ENCODE measurements around the gene AFF3.
"Not testable (repeated sequence)": the region's sequence is repeated elsewhere in the genome, so short reads cannot be mapped to it uniquely, and the experiment has no call there.

Gene AFF3

DNA sequence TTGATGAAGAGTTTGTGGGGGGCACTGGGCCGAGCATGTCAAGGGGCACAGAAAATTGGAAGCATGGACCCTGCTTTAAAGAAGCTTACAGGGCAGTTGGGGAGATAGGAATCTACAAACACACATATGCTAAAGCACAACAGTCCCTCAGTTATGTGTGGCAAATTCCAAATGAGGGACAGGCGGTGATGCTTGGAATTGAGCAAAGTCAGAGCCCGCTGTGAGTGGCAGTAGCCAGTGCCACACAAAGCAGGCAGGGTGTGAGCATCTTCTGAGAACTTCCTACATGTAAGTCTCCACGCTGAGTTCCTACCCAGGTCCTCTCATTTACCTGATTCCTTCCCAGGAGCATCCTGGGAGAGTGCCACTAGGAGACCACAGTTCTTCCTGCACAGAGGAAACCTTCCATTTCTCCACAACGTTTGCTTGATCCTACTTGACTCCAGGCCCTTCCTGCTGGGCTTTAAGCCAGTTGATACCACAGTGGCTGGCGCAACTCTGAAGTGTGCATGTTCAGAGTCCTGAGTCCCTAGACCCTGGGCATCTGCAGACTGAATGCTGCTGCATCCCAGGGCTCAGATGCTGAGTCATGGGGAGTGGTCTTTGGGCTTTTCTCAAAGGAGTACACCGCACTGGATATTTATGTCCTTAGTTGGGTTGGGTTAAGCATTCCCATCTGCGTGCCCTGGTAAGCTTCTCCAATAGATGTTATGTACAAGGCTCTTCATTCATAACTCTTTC is 365.3 kb downstream of the AFF3 start:
- no peak for DNase-seq

DNA sequence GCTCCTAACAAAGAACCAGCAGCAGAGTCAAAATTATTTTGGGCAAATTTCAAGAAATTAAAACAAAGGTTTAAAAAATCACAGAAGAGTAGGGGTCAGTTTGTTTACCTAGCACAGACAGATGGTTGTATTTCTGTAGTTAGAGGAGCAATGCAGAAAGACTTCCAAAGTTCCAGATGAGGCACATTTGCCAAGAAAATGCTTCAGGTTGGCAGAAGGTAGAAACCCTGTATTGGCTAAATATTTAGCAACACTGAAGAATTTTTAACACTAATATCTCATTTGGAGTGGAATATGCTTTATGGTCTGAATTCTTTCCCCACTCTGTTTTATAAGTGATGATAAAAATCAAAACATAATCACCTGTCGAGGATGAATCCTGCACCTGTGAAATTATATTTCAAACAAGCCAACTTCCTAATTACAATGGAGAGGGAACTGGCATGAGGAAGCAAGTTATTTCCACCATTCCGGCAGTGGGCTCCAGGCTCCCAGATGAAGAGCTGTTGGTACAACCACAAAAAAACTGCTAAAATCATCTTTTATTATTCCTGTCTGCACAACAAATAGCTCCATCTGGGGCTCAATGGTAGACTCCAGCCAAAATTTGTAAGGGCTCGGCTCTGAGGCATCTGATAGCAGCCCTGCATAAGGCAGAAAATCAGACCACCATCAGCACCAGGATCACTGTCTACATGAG is 366.0 kb downstream of the AFF3 start:
- no peak for DNase-seq

DNA sequence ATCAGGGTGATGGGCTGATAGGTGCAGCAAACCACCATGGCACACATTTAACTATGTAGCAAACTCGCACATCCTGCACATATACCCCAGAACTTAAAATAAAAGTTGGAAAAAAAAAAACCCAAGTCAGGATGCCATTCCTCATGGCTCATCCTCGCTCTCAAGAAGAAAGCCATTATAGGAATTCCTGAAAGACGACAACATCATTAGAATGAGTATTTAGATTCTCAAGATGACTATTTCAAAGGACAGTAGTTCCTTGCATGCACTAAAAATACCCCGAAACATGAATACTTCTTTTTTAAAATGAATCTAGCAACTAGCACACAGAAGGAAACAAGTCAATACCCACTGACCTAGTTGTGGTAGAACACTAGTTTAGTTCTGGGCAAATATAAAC is 366.8 kb downstream of the AFF3 start:
- DNase-seq: no peak

DNA sequence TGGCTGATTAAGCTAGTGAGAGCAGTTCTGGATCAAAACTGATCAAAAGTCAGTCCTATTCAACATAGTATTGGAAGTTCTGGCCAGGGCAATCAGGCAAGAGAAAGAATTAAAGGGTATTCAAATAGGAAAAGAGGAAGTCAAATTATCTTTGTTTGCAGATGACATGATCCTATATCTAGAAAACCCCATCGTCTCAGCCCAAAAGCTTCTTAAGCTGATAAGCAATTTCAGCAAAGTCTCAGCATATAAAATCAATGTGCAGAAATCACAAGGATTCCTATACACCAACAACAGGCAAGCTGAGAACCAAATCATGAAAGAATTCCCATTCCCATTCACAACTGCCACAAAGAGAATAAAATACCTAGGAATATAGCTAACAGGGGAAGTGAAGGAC is 368.7 kb downstream of the AFF3 start:
- DNase-seq: not testable (repeated sequence)

DNA sequence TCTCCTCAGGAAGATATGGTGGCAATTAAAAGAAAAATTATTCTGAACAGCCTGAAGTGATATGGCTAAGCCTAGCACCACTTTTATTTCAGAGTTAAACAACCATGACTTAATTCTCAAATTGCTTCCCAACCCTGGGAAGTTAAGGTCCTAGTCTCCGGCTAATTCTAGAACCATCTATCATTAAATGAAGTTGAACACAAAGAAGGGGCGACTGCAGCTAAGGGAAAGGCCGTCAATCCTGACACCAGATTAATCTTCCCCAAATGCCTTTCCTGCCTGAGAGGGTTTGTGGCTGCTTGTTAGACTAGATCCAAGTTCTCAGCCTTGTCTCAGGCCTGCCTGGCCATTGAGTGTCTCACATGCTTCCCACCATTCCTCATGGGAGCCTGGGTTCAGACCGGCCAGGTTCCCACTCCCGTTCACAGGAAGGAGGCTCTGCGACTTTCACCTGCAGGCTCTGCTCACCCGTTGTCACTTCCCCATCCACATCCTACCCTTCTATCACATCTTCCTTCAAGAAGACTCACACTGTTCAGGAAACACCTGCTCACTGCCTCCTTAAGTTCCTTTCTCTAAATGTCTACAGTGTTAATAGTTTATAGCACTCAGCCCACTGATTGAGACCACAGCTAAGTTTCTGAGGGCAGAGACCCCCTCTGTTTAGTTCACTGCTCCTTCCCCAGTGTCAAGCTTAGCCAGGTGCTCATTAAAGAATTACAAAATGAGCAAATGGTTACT is 369.6 kb downstream of the AFF3 start:
- no peak for DNase-seq

DNA sequence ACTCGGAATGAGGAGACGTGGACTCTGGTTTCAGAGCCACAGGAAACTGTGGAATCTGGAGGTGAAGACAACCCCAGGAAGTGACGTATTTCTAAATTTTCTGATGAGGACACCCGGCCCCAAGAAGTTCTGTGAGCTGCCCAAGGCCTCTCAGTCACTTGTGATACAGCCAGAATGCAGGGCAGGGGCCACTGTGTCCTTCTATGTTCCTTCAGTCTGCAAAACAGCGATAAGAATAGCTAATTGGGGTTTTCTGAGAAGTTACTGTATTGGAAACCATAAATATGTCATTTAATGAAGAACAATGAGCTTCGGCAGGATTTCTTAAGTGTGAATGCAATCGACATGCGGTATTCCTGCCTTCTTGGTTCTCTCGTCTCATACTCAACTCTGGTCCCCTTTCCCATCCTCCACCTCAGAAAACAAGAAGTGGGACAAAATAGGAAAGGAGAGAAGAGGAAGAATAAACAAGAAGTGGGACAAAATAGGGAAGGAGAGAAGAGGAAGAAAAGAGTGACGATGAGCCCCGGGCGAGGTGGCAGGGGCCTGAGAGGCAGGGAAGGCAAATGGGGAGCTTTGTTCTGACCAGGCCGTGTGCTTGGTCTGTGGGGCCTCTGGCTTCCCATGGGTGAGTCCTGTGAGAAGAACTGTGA is 370.6 kb downstream of the AFF3 start:
- peak; percentile 6 to 23 for DNase-seq

DNA sequence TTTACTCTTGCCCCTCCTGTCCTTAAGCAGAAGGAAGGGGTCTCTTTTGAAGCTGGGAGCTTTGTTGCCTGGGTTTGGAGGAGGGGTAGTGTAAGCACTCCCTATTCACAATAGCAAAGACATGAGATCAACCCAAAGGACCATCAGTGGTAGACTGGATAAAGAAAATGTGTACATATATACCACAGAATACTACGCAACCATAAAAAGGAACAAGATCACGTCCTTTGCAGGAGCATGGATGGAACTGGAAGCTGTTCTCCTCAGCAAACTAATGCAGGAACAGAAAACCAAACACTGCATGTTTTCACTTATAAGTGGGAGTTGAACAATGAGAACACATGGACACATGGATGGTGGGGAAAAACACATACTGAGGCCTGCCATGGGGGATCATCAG is 371.5 kb downstream of the AFF3 start:
- no peak for DNase-seq

DNA sequence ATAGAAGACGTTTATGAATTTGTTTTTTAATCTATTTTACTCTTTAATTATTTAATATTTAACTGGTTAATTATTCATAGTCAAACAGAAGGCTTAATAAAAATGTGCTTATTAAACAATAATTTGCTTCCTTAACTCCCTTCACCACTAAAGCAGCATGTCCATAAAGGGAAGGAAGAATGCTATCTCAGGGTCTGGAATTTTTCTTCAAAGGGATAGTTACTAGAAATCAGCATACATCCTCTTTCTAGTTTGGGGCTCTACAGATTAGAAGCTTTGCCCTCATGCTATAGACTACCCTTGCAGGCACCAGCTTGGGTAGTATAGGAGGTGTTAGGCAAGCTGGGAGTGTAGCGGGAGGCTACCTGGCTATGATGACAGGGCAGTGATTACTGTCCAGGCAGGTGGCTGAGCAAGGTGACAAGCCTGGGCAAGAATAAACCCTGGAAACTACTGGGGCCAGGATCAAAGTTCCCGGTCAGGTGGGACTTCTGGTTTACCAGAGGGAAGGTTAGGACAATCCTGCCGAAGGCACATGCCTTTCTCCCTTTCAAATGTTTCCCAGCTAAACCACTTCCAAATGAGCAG is 376.6 kb downstream of the AFF3 start:
- DNase-seq: no peak

DNA sequence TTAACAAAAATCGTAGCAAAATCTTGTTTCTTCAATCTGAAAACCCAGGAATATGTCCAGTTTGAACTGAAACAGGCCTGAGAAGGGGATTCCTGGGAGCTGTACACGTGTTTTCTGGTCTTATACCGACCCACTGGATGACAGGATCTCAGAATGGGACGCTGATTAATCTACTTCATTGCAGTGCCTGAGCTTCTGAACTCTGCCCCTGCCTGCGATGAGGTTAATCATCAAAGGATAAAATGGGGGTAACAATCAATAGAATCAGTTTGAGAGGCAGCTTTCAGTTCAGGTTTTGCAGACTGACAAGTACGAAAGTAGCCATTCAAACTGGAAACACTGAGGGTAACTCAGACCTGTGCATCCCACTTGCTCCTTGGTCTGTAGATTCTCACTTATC is 378.6 kb downstream of the AFF3 start:
- no peak for DNase-seq

DNA sequence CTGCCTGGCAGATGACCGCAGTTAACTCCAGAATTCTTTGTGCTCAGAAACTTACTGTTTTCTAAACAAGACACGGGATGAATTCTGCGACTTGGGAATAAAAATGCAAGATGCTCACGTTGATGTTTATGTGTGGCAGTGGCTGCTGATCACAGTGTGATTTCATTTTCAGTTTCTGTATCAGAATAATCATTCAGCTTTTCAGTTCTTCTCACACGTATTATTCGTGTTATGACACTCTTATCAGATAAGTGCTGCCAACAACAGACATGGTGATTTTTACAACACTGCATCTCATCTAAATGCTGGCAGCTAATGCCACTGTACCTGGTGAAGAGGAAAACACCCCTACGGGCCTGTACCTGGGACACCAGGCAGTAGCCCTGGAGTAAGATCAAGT is 379.7 kb downstream of the AFF3 start:
- DNase-seq: no peak

DNA sequence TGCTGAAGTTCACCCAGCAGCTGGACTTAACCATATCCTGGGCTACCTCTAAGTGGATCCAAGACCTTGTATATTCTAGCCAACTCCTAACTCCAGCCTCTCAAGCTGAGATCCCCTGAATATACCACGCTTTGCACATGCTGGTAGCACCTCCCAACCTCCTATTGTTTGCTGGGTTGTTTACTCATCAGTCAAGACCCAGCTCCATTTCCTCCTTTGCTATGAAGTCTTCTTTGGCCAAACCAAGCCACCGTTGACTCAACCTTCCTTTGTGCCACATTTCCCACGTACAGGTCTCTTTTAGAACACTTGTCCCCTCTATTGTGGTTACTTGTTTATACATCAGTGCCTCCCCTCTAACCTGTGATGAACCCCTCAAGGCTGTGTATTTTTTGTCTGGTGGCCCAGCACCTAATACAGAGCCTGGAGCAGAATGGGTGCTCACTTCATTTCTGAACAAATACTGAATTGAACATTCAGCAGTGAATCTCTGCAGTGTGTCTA is 384.7 kb downstream of the AFF3 start:
- DNase-seq: no peak

DNA sequence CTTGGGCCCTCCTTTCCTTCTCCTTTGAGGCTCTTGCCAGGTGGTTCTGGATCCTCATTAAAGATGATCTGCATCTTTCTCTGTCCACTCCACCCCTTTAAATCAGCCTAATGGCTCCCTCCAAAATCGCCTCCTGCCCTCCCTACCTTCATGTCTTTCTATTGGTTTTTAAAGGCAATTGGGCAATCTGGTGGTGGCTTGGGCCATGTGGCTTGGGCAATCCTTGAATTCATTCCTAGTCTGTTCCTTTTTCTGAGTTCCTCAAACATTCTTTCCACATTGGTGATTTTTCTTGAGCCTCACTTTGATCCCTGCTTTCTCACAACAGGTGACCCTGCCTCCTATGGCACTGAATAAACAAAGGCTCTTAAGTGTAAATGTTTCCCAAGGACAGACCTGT is 386.3 kb downstream of the AFF3 start:
- DNase-seq: no peak

DNA sequence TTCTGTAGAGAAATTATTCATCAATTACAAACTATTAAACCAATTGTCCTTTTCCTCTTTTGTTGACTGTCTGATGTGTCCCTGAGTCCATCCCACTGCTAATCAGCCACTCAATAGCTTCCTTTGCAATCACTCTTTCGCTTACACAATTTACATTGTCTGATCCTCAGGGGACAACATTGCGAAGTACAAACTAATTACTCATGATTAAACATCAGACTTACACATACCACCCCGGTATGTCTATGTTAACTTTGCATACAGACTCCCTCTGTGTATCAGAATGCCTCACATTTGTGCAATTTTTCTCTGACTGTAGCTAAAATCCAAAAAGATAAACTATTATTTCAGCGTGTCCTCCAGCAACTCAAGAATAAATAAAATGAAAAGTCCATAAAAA is 388.2 kb downstream of the AFF3 start:
- DNase-seq: no peak

DNA sequence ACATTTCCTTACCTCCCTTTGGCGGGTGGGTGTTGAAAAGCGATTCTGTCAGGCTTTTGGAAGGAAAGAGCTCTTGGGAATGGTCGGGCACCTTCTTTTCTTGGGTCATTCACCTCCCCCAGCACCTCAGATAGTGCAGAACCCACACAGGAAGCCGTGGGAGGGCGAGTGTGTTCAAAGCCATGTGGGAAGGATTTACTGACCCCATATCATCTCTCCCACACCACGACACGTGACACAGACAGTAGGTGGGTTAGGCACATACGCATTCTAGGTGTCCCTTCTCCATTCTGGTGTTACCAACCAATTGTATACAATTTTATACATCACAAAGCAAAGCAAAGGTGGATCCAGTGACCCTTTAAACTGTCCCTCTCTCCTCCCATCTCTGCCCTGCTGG is 388.9 kb downstream of the AFF3 start:
- DNase-seq: no peak

DNA sequence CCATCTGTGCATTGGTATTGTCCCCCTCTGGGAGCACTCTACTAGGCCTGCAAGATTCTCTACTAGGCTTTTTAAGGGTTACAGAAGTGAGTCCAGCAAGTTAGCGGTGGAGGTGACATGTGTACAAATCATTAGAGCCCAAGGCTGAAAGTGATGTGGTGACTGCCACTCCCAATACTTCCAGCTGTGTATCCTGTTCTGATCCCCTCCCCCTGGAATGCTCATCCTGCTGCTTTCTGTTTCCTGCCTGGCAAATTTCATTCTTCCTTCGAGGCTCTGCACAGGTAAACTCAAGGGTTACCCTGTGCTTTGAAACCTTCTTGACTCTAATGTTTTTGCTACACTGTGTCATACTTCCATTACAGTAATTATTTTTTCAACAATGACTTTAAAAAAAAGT is 394.0 kb downstream of the AFF3 start:
- DNase-seq: no peak

DNA sequence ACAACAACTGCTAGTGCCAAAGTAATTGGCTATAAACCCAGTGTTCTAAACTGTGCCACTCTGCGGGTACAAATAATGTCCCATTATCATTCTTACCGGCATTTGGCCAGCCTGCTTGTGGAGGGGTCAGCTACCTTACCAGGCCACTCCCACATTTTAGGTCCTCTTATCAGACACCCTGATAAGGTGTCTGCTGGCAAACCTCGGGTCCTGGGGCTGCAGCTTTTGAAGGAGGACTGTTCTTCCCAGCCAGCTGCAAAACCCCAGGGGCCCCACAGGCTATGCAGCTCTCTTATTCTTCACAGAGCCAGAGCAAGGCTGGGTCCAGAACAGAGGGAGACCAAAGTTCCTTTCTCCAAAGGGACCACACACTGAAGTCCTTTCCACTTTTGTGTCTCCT is 394.5 kb downstream of the AFF3 start:
- DNase-seq: no peak

DNA sequence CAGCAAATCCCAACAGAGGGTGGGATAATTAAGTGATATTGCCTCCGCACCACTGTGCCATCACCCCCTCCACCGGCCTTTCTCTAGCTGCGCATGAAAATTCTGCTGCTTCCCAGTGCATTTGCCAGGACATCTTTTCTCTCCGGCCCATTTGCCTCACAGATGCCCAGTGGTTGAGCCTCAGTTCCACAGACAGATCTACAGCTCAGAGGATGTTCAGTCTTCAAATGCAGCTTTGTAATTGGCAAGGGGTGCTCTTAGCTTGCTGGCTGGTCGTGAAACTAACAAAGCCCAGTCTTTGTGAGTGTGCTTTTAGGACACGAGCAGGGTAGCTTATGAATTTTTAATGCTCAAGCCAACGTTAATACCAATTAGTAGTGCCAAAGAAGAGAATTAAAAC is 399.2 kb downstream of the AFF3 start:
- no peak for DNase-seq

DNA sequence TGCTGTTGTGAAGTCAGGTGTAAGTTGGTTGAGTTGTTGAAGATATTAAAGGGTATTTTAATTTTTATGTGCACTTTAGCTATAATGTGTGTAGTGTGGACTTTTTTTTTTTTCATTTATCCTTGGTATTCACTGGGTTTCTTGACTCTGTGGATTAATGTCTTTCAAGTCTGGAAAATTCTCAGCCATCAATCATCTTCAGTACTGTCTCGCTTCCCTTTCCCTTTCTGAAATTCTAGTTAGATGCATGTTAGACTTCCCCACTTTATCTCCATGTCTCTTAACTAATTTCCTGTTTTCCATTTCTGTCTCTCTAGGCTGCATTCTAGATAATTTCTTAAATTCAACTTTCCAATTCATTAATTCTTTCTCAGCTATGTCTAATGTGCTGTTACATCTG is 404.9 kb downstream of the AFF3 start:
- no peak for DNase-seq

DNA sequence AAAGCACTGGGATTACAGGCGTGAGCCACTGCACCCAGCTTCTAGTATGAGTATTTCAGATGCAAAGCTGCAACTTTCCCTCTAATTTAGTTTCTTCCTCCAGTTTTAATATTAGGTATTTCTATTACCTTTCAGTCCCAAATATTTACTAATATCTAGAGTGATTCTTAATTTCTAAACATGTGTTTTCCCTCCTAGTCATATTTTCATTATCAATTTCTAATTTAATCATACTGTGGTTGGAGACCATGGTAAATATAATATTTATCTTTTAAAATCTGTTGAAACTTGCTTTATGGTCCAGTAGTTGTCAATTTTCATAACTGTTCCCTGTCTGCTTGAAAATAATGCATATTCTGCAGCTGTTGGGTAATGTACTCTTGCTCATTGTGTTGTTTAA is 406.6 kb downstream of the AFF3 start:
- no peak for DNase-seq

DNA sequence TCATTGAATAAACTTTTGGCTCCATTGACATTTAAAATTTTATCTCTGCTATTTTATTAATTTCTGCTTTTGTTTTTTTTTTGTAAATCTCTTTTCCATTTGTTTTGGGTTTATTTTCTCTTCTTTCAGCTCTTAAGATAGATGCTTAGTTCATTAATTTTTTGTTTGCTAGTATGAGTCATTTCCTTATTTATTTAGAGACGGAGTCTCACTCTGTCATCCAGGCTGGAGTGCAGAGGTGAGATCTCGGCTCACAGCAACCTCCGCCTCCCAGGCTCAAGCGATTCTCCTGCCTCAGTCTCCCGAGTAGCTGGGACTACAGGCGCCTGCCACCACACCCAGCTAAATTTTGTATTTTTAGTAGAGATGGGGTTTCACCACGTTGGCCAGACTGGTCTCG is 407.1 kb downstream of the AFF3 start:
- not testable (repeated sequence) for DNase-seq

DNA sequence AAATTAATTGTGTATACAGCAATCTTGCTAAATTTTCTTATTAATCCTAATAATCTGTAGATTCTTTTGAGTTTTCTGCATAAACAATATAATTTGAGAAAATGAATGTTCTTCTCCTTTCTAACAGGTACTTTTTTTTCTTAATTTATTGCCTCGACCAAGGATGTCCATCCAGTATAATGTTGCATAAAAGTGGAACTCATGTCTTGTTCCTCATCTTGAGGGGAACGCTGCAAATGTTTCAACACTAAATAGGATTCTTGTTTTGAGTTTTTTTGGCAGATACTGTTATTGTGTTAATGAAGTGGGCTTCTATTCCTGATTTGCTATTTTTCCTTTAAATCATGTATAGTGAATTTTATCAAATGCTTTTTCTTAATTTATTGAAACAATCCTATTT is 408.2 kb downstream of the AFF3 start:
- no peak for DNase-seq

DNA sequence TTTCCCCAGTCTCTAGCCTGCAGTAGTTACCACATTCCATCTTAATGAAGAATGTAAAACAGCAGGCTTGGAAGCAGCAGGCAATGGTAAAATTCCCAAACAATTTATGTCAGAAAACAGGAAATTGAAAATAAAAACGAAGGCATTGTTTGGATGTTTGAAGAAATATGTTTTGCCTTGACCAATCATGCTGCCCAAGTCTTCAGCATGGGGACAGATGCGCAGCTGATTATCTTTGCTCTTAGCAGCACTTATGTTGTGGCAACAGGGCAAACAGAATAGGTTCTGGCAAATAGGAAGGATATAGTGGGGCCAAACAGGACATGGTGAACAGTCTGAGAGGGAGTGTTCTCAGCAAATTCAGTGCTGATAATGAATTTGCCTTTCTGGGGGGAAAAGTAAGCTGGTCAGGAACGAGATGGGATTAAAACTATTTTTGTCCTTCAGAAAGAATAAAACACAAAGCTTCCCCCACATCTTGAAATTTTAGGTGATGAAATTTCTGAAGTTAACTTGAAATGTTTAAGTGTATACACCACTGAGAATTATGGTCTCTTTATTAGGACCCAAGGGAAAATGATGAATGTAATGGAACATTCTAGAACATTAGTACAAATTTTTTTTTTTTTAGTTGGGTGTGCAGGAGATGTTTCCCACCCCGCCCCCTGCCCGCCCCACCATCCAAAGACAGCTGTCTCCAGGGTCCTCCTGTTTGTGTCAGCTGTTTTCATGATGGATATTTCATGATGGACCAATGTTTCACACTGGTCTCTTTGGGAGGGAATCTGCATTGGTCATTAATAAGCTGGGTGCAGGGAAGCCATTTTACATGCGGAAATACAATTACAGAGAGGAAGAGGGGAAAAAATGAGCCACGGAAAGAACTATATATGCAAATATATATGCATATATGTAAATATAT is 413.0 kb downstream of the AFF3 start:
- no peak for DNase-seq
